Hematopoietic multipotent progenitor cell treated with erythropoietin and hydrocortisone succinate and interleukin-3 and kit ligand, for 15 days (in vitro differentiated cells): ENCODE results near the gene RFT1.
"Not testable (repeated sequence)": the region's sequence is repeated elsewhere in the genome, so short reads cannot be mapped to it uniquely, and the experiment has no call there.

ENCODE experiments used
- DNase-seq: peaks from one replicate; pipeline ENCODE4 v3.0.0-alpha.2; 2015; ENCODE audit warnings: low spot score

The RFT1 gene

DNA sequence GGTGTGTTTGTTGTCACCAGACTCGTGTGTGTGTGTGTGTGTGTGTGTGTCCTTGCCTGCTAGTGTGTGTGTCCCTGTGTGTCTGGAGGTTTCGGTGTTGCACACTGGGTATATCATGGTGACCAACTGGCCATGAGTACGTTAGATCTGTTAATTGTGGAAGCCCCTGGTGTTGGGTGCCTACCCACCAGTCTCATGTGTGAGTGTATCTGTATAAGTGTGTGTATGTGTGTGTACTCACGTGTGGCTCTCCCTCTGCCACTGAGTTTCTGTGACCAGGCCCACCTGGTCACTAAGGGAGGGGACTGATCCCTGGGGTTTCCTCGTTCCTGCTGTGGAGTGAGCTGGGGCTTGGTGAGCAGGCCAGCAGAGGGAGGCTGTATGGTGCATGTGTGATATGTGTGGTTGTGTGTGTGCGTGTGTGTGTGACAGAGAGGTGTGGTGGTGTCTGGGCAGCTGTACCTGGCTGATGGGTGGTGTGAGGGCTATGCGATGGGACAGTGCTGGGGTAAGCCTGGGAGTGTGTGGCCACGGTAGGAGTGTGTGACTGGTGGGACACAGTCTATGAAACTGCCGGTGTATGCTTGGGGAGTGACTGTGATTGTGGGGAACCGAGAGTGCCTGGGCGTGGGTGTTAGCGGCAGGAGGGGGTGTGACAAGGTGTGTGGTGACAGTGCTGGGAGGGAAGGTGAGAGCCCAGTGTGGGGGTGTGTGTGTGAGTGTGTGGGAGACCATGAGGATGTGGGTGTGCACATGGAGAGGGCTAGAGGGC is 32.6 kb upstream of the RFT1 start:
- no peak for DNase-seq

DNA sequence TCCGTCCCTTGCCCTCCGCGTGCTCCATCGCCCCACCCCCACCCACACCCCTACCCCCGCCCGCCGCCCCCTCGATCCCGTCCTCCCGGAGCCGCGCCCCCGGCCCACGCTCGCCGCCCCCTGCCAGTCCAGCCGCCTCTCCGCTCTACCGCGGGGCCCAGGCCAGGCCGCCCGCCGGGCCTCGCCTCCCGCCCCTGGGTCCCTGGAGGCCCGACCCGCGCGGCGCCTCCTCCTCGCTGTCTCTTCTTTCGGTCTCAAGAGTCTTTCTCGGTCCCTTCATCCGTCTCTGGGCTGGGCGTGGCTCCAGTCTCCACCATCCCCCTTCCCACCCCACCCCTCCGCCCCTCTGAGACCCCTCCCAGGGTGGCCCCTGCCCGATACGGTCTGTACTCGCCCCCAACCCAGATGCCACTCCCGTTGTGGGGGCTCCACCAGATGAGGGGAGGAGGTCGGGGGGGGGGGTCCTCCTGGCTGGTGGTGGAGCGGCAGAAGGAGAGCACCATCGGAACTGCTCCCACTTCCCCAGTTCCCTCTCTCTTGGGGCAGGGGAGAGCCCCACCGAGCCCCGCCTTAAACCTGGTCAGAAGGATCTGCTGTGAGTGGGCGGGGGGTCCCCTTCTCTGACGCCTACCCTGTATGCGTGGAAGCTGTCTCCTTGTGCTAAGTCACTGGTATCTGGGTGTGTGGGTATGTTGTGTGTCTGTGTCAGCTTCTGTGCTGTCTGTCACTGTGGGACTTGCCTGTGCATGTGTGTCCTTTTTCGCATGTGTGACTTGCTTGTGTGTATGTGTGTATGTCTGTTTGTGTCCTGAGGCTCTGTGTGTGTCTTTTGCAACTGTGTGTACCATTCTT is 31.8 kb upstream of the RFT1 start:
- DNase-seq = no peak

DNA sequence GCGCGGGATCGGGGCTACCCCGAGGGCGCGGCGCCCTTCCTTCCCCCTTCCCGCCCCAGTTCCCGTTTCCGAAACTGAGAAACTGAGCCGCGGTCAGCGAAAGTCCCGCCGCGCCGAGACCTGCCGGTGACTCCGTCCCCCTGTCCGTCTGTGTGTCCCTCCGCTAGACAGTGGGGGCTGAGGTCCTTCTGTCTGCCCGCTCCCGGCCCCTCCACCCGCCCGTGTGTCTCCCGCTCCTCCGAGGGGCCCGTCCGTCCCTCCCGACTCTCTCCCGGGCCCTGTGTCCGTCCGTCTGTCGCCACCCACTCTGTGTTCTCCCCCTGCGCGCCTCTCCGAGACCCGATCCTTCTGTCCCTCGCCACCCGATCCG is 31.2 kb upstream of the RFT1 start:
- no peak for DNase-seq

GRCh38 chr3:53160660-53161449 is 30.6 kb upstream of the RFT1 start, which contains the start of gene PRKCD:
TSS of gene PRKCD (plus strand) at chr3:53161209. CDS start at chr3:53178423, 17,214 bp downstream.
- DNase-seq = peak; percentile 83

DNA sequence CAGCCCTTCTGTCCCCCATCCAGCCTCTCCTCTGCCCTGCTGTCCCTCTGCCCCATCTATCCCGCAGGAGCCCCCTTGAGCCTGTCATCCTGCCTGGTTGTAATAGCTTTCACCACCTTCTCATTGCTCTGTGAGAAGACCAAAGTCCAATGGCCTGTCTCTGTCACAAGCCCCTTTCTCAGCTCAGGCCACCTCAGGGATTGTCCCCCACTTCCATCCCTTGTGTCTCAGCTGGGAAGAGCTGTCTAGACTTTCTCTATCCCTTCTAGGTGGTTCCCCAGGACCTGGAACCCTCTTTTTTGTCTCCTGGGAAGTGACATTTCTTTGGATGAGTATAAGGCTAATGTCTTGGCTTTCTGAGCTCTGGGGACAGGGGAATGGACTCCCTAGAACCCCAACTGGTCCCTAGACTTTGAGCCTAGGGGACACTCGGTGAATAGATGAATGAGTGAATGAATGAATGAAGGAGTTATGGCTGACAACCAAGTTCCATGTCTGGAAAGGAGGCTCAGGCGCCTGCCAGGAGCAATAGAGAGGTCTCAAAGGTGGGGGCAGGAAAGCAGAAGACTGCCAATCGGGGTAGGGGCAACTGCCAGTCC is 29.9 kb upstream of the RFT1 start:
- no peak for DNase-seq

DNA sequence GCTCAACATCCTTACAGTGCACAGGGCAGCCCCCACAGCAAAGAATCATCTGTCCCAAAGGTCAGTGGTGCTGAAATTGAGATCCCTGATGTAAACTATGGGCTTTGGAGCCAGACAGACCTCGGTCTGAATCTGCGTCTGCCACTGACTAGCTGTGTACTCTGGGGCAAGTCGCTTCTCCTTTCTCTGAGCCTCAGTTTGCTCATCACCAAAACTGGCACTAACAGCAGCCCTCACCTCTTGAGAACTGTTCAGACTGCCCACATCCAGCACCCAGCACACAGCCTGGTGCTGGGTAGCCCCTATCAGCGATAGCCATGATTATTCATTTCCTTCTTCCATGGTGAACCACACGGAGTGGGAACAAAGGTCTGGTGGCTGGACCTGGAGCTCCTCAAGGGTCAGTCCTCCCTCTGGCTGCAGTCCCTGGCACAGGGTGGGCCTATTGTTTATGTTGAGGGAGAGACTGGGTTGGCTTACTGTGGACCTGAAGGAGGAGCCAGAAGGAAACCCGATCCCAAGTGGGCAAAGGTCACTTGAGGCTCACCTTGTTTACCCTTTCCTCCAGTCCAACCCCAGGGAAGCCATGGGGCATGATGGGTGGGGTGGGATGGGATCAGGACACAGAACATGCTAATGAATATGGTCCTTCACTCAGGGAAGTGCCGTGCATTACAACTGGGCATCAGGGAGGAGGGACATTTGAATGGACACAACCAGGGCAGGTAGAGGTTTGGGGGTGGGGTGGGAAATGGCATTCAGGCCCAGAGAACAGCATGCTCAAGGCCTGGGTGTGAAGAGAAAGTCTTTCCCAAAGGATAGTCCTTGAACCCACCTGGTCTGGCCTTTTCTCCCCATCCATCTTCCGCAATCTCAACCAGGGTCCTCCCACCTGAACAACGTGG is 29.2 kb upstream of the RFT1 start:
- no peak for DNase-seq

DNA sequence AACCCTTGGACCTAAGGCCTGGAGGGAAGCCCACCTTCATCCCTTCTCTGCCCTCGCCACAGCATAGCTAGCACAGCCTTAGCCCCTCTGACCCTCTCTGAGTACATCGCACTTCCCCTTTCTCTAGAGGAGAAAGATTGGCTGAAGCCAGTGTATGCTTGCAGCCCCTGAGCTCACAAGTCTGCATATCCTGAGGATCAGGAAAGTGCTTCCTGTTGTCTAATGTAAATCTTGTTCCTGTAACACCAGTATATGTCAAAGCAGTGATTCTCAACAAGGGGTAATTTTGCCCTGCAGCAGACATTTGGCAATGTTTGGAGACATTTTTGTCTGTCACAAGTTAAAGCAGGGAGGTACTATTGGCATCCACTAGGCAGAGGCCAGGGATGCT is 28.5 kb upstream of the RFT1 start:
- DNase-seq = no peak

- no peak for DNase-seq
These were observed 27.8 kb upstream of the RFT1 start for GRCh38 chr3:53157974-53158580.

DNA sequence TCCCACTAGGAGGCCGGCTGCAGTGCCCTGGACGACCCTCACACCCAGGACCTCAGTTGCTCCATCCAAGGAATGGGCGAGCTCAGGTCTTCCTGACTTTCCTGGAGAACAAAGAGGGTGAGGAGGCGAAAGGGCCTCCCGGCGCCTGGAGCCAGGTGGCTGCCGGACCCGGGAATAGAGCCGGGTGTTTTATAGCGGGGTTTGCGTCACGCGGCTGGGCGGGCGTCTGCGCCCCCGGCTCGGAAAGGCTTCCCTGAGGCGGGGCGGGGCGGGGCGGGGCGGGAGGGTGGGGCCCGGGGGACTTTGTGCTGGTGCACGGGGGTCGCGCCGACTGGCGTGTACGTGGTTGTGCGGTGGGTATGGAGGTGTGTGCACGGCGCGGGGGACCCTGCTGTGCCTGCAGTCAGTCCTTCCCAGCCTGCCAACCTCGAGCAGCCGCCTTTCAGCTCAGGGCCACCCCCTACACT is 26.2 kb upstream of the RFT1 start:
- no peak for DNase-seq

- no peak for DNase-seq
These were observed 25.5 kb upstream of the RFT1 start for GRCh38 chr3:53155760-53156159.

DNA sequence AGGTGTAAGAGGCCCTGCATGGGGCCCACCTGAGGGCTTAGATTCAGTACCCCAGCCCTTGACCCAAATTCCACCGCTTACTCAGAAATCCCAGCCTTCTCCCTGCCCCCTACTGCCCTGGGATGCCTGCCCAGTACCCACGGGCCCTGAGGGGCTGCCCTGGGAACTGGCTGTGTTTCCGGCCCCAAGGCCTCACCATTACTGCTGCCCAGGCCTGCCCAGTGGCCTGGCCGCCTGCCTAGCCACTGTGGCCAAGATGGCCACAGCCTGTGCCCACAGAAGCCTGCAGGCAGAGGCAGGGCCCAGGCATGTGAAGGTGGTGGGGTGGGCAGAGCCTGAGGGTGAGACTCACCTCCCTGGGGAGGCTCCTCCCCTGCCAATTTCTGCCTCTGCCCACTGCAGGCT is 24.6 kb upstream of the RFT1 start:
- no peak for DNase-seq

- no peak for DNase-seq
These were observed 23.7 kb upstream of the RFT1 start for GRCh38 chr3:53153980-53154379.

GRCh38 chr3:53153264-53153823 is 23.1 kb upstream of the RFT1 start:
- DNase-seq = no peak

DNA sequence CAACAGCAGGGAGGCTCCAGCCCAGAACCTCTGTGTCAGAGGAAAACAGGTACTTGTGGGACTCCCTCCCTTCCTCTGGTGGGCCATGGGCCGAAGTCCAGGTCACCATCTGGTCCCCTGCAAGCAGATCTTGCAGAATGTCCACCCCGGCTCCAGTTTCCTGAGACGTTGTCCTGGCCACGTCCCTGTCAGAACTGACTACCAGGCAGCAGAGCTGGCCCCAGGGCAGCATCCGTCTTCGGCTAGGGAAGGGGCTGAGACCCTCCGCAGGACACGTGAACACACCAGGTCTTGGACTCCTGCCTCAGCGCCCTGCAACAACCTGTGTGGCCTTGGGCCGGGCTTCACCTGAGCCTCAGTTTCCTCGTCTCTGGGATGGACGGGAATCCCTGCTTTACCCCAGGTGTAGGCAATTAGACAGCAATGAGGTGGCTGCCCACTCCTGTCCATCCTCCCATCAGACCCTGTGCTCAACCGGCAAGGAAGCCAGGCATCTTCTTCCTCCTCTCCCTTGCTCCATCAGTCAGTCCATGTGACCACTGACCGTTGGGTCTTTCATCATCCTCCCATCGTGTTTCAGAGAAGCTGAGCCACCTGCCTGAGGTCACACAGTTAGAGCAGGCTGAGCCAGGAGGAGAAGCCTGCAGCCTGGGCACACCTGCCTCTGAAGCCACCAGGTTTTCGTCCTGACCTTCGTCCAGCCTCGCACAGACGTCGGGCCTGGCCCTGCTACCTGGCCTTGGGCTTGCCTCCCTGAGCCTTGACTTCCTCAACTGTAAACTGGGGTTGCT is 21.8 kb upstream of the RFT1 start:
- DNase-seq = no peak

DNA sequence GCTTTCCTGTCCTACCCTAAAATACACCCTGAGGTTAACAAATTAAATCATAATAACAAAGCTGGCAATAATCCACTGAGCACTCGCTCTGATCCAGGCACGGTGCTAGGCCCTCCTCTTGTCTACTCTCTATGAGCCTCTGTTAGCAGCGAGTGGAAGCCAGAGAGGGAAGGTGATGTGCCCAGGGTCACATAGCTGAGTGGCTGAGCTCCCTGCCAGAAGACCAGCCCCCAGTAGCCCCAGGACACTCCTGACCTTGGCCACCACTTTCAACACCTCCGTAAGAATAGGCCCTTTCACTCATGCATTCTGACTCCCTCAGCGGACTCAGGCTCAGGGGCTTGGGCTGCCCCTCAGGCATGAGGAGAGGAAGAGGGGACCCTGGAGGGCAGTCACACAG is 21.2 kb upstream of the RFT1 start:
- no peak for DNase-seq

DNA sequence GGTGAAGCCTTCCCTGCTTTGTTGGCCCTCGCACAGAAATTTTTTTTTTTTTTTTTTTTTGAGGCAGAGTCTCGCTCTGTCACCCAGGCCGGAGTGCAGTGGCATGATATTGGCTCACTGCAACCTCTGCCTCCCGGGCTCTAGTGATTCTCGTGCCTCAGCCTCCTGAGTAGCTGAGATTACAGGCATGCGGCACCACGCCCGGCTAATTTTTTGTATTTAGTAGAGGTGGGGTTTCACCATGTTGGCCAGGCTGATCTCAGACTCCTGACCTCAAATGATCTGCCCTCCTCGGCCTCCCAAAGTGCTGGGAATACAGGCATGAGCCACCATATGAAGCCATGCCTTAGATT is 20.8 kb upstream of the RFT1 start:
- not testable (repeated sequence) for DNase-seq

GRCh38 chr3:53150247-53151085 is 20.2 kb upstream of the RFT1 start:
- DNase-seq = no peak

DNA sequence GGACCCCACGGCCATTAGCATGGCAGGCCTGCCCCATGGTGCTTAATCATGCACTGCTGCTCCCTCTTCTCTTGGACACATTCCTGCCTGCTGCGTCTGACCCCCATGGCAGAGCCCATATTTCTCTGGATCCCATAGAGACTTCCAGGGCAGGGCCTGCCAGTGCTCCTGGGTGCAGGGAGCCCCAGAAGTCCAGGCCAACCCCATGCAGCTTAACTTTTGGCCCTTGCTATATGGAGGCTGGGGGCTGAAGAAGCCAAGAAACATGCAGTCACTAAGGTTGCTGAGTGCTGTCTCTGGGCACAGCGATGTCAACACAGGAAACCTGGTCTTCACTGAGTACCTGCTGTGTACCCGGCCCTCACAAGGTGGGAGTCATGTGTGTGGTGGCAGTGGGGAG is 19.5 kb upstream of the RFT1 start:
- no peak for DNase-seq
